A673 (cell line): ENCODE data around the gene NCOR1. TPM values are rescaled to one million over a fixed set of nuclear protein-coding genes. Genes with fewer than 3 reads are reported as not detected.
"Not testable (repeated sequence)": the region's sequence is repeated elsewhere in the genome, so short reads cannot be mapped to it uniquely, and the experiment has no call there.

Experiments
- BruUV-seq: library from RNA; stranded (reverse); fragments of 400-500 nt; replicated peaks from 2 replicates; lab custom pipeline; 2021; lab: Mats Ljungman, UMichigan
- CTCF ChIA-PET: fragments of 300-600 bp; sonication (Branson Sonifier 250); formaldehyde crosslinking; loops from one replicate; lab custom pipeline; 2022; ENCODE audit warnings: antibody characterized with exemption; lab: Charles Lee
- POLR2A ChIA-PET: fragments of 300-600 bp; sonication (Branson Sonifier 250); formaldehyde crosslinking; loops from one replicate; lab custom pipeline; 2022; ENCODE audit warnings: antibody characterized with exemption; ENCODE audit not compliant: low non-redundant PET; lab: Charles Lee
- DNase-seq: peaks from one replicate; pipeline ENCODE4 v3.0.0-alpha.2; 2015; ENCODE audit warnings: low spot score
- H3K27ac ChIP-seq: fragments of 200-600 bp; sonication (generic); 2 replicates; pipeline ENCODE4 v1.5.1; 2016; ENCODE audit warnings: mixed run types, low read depth, mild to moderate bottlenecking, mixed read lengths, antibody characterized with exemption, low read length; ENCODE audit not compliant: poor library complexity, severe bottlenecking
- H3K27me3 ChIP-seq: fragments of 200-600 bp; sonication (generic); replicated peaks from 2 replicates; pipeline ENCODE4 v1.6.1; 2017; ENCODE audit warnings: mixed run types, low read depth, mild to moderate bottlenecking, mixed read lengths, antibody characterized with exemption, low read length; ENCODE audit not compliant: insufficient read depth, poor library complexity
- H3K36me3 ChIP-seq: fragments of 200-600 bp; sonication (generic); 2 replicates; pipeline ENCODE4 v1.6.1; 2016; ENCODE audit warnings: mixed run types, mild to moderate bottlenecking, mixed read lengths, antibody characterized with exemption, low read length; ENCODE audit not compliant: insufficient read depth, poor library complexity, severe bottlenecking
- H3K4me1 ChIP-seq: fragments of 200-600 bp; sonication (generic); 2 replicates; pipeline ENCODE4 v1.6.1; 2017; ENCODE audit warnings: mixed run types, mild to moderate bottlenecking, mixed read lengths, antibody characterized with exemption, low read length; ENCODE audit not compliant: insufficient read depth, poor library complexity, severe bottlenecking
- H3K4me3 ChIP-seq: fragments of 200-600 bp; sonication (generic); 2 replicates; pipeline ENCODE4 v1.5.1; 2016; ENCODE audit warnings: low read depth, mixed run types, mild to moderate bottlenecking, mixed read lengths, low read length; ENCODE audit not compliant: poor library complexity, severe bottlenecking
- H3K9me3 ChIP-seq: fragments of 200-600 bp; sonication (generic); 2 replicates; pipeline ENCODE4 v1.6.1; 2016; ENCODE audit warnings: mixed run types, low read depth, mild to moderate bottlenecking, mixed read lengths, antibody characterized with exemption, low read length; ENCODE audit not compliant: poor library complexity, severe bottlenecking
- EZH2 ChIP-seq: fragments of 200-600 bp; sonication (generic); IDR thresholded peaks from 2 replicates; pipeline ENCODE4 v1.6.1; 2017; ENCODE audit warnings: borderline replicate concordance, low read depth, mild to moderate bottlenecking, mixed read lengths, antibody characterized with exemption, low read length; ENCODE audit not compliant: poor library complexity, severe bottlenecking
- intact Hi-C: fragments of 100-400 bp; cut with micrococcal nuclease; formaldehyde crosslinking; loops from one replicate; pipeline ENCODE4 v1.10.0; 2022; ENCODE audit not compliant: unreplicated experiment
- total RNA-seq: library from RNA; stranded (reverse); gene quantifications from 2 replicates; pipeline ENCODE4 v1.2.3, GENCODE V29; 2021
- TF ChIP-seq, protein P1 (sequence below): fragments of 300-800, 200-600 bp; sonication (generic); conservative IDR thresholded peaks from 2 replicates; pipeline ENCODE4 v1.5.1; 2017; ENCODE audit warnings: low read depth, mild to moderate bottlenecking, antibody characterized with exemption, low read length, moderate library complexity, mixed read lengths

The NCOR1 gene
- total RNA-seq, 1 experiment from 2014 or later, result 150 TPM

- H3K27me3 ChIP-seq, H3K4me3 ChIP-seq, H3K36me3 ChIP-seq, DNase-seq, H3K27ac ChIP-seq, BruUV-seq, CTCF ChIA-PET, intact Hi-C loops, H3K9me3 ChIP-seq, POLR2A ChIA-PET: not testable (repeated sequence)
- peaks cover 21% of the 10 kb centered on the region for H3K4me1 ChIP-seq
These were observed 12.5 kb downstream of the NCOR1 start for GRCh38 chr17:16202554-16203500.

- H3K27ac ChIP-seq, H3K9me3 ChIP-seq, POLR2A ChIA-PET, DNase-seq, H3K36me3 ChIP-seq, BruUV-seq, H3K4me3 ChIP-seq, CTCF ChIA-PET, intact Hi-C loops, H3K27me3 ChIP-seq: not testable (repeated sequence)
- peaks cover 21% of the 10 kb centered on the region for H3K4me1 ChIP-seq
These were observed 13.6 kb downstream of the NCOR1 start for GRCh38 chr17:16201693-16202131.

GRCh38 chr17:16199093-16199492 lies 16.2 kb downstream of the NCOR1 start:
- Histone ChIP-seq H3K27ac (no peak overlapping the region), H3K27me3 (no peaks in the 10 kb centered on the region), H3K36me3 (peaks cover 4% of the 10 kb centered on the region), H3K4me1 (peaks cover 21% of the 10 kb centered on the region), H3K4me3 (no peak overlapping the region), H3K9me3 (no peaks in the 10 kb centered on the region)
- intact Hi-C loops, result no loop called here
- DNase-seq, result no peak
- ChIA-PET POLR2A (no interaction called here), CTCF (no interaction called here)
- no TSS peak for BruUV-seq
- TF ChIP-seq, protein P1, sequence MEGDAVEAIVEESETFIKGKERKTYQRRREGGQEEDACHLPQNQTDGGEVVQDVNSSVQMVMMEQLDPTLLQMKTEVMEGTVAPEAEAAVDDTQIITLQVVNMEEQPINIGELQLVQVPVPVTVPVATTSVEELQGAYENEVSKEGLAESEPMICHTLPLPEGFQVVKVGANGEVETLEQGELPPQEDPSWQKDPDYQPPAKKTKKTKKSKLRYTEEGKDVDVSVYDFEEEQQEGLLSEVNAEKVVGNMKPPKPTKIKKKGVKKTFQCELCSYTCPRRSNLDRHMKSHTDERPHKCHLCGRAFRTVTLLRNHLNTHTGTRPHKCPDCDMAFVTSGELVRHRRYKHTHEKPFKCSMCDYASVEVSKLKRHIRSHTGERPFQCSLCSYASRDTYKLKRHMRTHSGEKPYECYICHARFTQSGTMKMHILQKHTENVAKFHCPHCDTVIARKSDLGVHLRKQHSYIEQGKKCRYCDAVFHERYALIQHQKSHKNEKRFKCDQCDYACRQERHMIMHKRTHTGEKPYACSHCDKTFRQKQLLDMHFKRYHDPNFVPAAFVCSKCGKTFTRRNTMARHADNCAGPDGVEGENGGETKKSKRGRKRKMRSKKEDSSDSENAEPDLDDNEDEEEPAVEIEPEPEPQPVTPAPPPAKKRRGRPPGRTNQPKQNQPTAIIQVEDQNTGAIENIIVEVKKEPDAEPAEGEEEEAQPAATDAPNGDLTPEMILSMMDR, result no peak
- no peak for TF ChIP-seq EZH2

DNA sequence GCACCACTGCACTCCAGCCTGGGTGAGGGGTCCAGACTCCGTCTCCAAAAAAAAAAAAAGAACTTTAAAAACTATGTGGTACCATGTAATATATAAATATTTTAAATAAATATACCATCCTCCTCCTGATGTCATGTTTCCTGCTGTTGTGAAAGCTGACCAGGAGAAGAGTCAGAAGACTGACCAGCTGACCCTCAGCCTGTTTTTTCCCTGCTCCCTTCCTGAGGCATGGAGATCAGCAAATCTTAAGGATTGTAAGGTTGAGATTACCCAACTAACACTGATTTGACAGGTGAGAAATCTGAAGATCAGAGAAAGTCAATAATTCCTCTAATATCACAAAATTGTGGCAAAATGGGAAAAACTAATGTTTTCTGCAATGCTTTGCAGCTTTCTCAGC lies 18.1 kb downstream of the NCOR1 start:
- ChIA-PET POLR2A (no interaction called here), CTCF (no interaction called here)
- Histone ChIP-seq H3K27ac (no peak overlapping the region), H3K4me3 (no peak overlapping the region), H3K27me3 (no peaks in the 10 kb centered on the region), H3K4me1 (peaks cover 21% of the 10 kb centered on the region), H3K36me3 (peaks cover 11% of the 10 kb centered on the region), H3K9me3 (no peaks in the 10 kb centered on the region)
- no TSS peak for BruUV-seq
- intact Hi-C loops, result no loop called here
- no peak for DNase-seq
- TF ChIP-seq EZH2, result no peak
- TF ChIP-seq, protein P1, result no peak

GRCh38 chr17:16194307-16194835 lies 21.0 kb downstream of the NCOR1 start:
- DNase-seq, H3K9me3 ChIP-seq, H3K27ac ChIP-seq, H3K27me3 ChIP-seq, POLR2A ChIA-PET, H3K4me3 ChIP-seq, BruUV-seq, CTCF ChIA-PET, H3K4me1 ChIP-seq, intact Hi-C loops: not testable (repeated sequence)
- H3K36me3 ChIP-seq, result peaks cover 20% of the 10 kb centered on the region
